ENCODE data around the gene POU1F1. TPM values are rescaled to one million over a fixed set of nuclear protein-coding genes. Genes with fewer than 3 reads are reported as not detected.

POU1F1 gene, protein sequence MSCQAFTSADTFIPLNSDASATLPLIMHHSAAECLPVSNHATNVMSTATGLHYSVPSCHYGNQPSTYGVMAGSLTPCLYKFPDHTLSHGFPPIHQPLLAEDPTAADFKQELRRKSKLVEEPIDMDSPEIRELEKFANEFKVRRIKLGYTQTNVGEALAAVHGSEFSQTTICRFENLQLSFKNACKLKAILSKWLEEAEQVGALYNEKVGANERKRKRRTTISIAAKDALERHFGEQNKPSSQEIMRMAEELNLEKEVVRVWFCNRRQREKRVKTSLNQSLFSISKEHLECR
- not detected in 2 replicates for total RNA-seq (2014; rRNA removed; shearing (Covaris generic); ENCODE audit: low replicate concordance)

DNA sequence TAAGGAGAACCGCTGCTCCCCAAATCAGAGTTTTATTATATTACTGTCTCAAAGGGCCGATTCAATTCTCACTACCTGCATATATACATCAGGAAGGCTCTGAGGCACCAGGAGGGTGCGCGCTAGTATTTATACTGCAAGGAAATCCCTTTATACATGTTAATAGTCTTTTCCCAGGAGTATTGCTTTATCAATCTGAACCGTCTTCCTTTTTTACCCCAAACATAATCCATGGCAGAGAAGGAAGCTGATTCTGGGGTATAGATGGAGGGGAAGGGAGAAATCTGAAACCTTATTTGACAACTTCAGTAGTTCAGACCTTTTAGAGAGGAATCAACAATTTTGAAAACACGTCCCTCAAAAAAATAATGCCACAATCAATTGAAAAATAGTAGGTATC is at the start of gene POU1F1:
POU1F1 (minus strand) TSS at position 101 of the 400 bp plus-strand sequence. CDS start 122 bp downstream, outside the sequence.
- Histone ChIP-seq H3K9me3 (ENCODE audit: low read length) (no peaks in the 10 kb centered on the region), H3K79me2 (ENCODE audit: low read length) (no peaks in the 10 kb centered on the region), H4K20me1 (ENCODE audit: insufficient read depth, low read depth, low read length) (no peaks in the 10 kb centered on the region), H3K4me1 (ENCODE audit: low read length) (no peaks in the 10 kb centered on the region; the same call in 1 of the 2 replicates), H2AFZ (ENCODE audit: low read length) (no peak within 1 kb of the TSS), H3K9me2 (replicated peaks; ENCODE audit: insufficient read depth, low read length) (no peaks in the 10 kb centered on the region), H3K9ac (ENCODE audit: low read length) (no peak within 1 kb of the TSS), H3K4me2 (ENCODE audit: low read depth, low read length, poor library complexity, severe bottlenecking) (no peak within 1 kb of the TSS), H3K4me3 (ENCODE audit: low read length) (no peak within 1 kb of the TSS), H3K27me3 (ENCODE audit: low read length) (no peaks in the 10 kb centered on the region), H3K36me3 (ENCODE audit: insufficient read depth, low read length) (no peaks in the 10 kb centered on the region), H3K27ac (ENCODE audit: low read length) (no peak within 1 kb of the TSS)
- no peak for DNase-seq

DNA sequence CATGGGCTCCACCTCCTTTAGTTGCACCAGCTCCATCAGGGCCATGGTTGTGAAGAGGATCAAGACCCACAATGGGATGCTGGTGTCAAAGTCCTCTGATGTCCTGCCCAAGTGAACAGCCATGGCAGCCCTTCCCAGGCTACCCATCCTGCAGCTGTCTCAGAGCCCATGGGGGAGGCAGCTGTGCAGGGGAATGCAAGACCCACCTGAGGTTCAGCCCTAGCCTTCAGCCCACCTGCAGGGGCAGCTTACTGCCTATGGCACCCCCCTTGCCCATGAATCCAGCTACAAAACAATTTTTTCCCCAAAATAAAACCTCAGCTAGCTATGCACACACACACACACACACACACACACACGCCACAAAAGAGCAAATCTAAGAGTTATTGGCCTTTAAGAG is 48.2 kb upstream of the POU1F1 start:
- Histone ChIP-seq H3K27me3 (ENCODE audit: low read length) (no peaks in the 10 kb centered on the region), H3K9me3 (ENCODE audit: low read length) (no peaks in the 10 kb centered on the region), H3K9ac (ENCODE audit: low read length) (no peak overlapping the region), H3K27ac (ENCODE audit: low read length) (no peak overlapping the region), H4K20me1 (ENCODE audit: insufficient read depth, low read depth, low read length) (no peaks in the 10 kb centered on the region), H3K4me1 (ENCODE audit: low read length) (no peaks in the 10 kb centered on the region), H3K4me2 (ENCODE audit: low read depth, low read length, poor library complexity, severe bottlenecking) (no peak overlapping the region), H2AFZ (ENCODE audit: low read length) (no peak overlapping the region), H3K4me3 (ENCODE audit: low read length) (no peak overlapping the region), H3K36me3 (ENCODE audit: insufficient read depth, low read length) (no peaks in the 10 kb centered on the region), H3K9me2 (replicated peaks; ENCODE audit: insufficient read depth, low read length) (no peaks in the 10 kb centered on the region), H3K79me2 (ENCODE audit: low read length) (no peaks in the 10 kb centered on the region)
- DNase-seq, result no peak

DNA sequence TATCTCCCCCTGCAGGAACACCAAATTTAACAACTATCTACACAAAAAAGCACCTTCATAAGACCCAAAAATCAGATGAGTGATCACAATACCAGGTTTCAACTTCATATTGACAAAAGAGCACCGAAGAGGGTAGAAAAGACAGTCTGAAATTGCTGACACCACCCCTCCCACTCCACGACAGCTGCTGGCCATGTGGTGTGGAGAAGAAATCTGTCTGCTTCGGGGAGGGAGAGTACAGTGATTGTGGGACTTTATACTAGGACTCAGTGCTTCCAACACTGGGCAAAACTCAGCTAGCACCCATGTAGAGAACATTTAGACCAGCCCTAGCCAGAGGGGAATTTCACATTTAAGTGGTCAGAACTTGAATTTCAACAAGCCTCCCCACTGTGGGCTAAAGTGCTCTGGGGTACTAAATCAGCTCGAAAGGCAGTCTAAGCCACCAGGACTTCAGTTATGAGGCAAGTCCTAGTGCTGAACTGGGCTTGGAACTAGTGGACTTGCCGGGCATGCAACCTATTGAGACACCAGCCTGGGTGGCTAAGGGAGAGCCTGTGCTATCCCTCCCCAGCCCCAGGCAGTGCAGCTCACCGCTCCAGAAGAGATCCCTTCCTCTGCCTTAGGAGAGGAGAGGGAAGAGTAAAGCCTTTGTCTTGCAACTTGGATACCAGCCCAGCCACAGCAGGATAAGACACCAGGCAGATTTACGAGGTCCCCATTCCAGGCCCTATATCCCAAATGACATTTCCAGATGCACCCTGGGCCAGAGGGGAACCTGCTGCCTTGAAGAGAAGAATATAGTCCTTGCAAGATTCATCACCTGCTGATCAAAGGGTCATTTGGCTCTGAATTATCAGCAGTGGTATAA is 44.6 kb upstream of the POU1F1 start:
- Histone ChIP-seq H2AFZ (ENCODE audit: low read length) (no peak overlapping the region), H4K20me1 (ENCODE audit: insufficient read depth, low read depth, low read length) (no peaks in the 10 kb centered on the region), H3K4me3 (ENCODE audit: low read length) (no peak overlapping the region), H3K36me3 (ENCODE audit: insufficient read depth, low read length) (no peaks in the 10 kb centered on the region), H3K9me3 (ENCODE audit: low read length) (no peaks in the 10 kb centered on the region), H3K27me3 (ENCODE audit: low read length) (no peaks in the 10 kb centered on the region), H3K9me2 (replicated peaks; ENCODE audit: insufficient read depth, low read length) (no peaks in the 10 kb centered on the region), H3K79me2 (ENCODE audit: low read length) (no peaks in the 10 kb centered on the region), H3K4me1 (ENCODE audit: low read length) (no peaks in the 10 kb centered on the region), H3K9ac (ENCODE audit: low read length) (no peak overlapping the region), H3K4me2 (ENCODE audit: low read depth, low read length, poor library complexity, severe bottlenecking) (no peak overlapping the region), H3K27ac (ENCODE audit: low read length) (no peak overlapping the region)
- no peak for DNase-seq

DNA sequence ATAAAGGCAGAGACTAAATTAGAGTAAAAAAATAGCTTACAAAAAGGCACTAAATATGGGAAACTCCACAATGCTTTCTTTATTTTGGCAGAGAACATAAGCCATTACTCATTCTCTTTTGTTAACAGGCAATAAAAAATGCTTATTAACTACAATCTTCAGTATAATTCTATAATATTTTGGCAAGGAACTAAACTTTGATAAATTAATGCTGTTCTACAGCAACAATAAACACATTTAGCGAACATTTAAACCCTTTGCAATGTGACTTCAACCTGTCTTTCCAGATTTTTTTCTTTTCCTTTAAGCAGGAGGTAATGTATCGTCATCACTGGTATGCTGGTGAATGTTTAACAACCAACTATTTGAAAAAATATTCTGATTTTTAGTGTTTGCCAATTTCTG is 42.2 kb upstream of the POU1F1 start:
- no peaks in the 10 kb centered on the region for H3K9me2 ChIP-seq (replicated peaks; ENCODE audit: insufficient read depth, low read length)
- H2AFZ ChIP-seq (ENCODE audit: low read length), result no peak overlapping the region
- H3K9me3 ChIP-seq (ENCODE audit: low read length), result no peaks in the 10 kb centered on the region
- H3K4me2 ChIP-seq (ENCODE audit: low read depth, low read length, poor library complexity, severe bottlenecking), result no peak overlapping the region
- H3K4me1 ChIP-seq (ENCODE audit: low read length), result no peaks in the 10 kb centered on the region
- no peak overlapping the region for H3K4me3 ChIP-seq (ENCODE audit: low read length)
- no peaks in the 10 kb centered on the region for H3K36me3 ChIP-seq (ENCODE audit: insufficient read depth, low read length)
- no peaks in the 10 kb centered on the region for H4K20me1 ChIP-seq (ENCODE audit: insufficient read depth, low read depth, low read length)
- no peak overlapping the region for H3K27ac ChIP-seq (ENCODE audit: low read length)
- no peak overlapping the region for H3K9ac ChIP-seq (ENCODE audit: low read length)
- H3K27me3 ChIP-seq (ENCODE audit: low read length), result no peaks in the 10 kb centered on the region
- H3K79me2 ChIP-seq (ENCODE audit: low read length), result no peaks in the 10 kb centered on the region
- no peak for DNase-seq

DNA sequence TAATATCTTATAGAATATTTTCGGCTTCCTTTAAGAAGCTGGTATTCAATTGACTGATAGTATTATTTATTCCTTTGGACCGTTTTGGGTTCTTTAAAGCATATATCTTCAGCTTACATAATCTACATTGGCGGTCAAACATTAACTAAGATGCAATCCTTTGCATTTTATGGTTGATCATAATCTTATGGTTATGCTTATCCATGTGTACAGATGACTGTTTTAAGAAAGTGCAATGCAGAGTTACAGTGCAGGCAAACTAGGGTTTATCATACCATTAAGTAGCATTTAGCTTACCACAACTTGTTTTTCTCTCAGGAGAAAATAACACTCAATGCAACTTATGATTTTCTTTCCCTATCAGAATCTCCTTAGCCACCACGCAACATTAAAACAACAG is 41.4 kb upstream of the POU1F1 start:
- DNase-seq, result no peak
- Histone ChIP-seq H3K27me3 (ENCODE audit: low read length) (no peaks in the 10 kb centered on the region), H3K4me3 (ENCODE audit: low read length) (no peak overlapping the region), H2AFZ (ENCODE audit: low read length) (no peak overlapping the region), H3K36me3 (ENCODE audit: insufficient read depth, low read length) (no peaks in the 10 kb centered on the region), H3K27ac (ENCODE audit: low read length) (no peak overlapping the region), H3K79me2 (ENCODE audit: low read length) (no peaks in the 10 kb centered on the region), H3K4me2 (ENCODE audit: low read depth, low read length, poor library complexity, severe bottlenecking) (no peak overlapping the region), H3K9me2 (replicated peaks; ENCODE audit: insufficient read depth, low read length) (no peaks in the 10 kb centered on the region), H3K9ac (ENCODE audit: low read length) (no peak overlapping the region), H3K9me3 (ENCODE audit: low read length) (no peaks in the 10 kb centered on the region), H4K20me1 (ENCODE audit: insufficient read depth, low read depth, low read length) (no peaks in the 10 kb centered on the region), H3K4me1 (ENCODE audit: low read length) (no peaks in the 10 kb centered on the region)

DNA sequence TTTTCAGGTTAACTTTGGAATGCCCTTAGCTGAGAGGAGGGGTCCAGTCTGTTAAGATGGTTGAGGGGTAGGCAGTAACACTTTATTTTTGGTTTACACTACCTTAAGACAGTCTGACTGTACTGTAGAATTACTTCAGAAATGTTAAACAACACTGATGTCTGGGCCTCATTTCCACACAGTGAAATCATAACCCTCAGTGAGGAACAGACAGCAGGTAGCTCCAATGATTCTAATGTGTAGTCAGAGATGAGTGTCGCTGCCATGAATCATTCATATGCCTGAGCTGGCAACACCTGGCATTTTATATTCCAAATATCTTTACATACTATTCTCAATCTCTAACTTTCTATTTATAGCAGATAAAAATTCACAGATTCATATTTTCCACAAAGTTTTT is 37.3 kb upstream of the POU1F1 start:
- no peaks in the 10 kb centered on the region for H4K20me1 ChIP-seq (ENCODE audit: insufficient read depth, low read depth, low read length)
- no peaks in the 10 kb centered on the region for H3K9me2 ChIP-seq (replicated peaks; ENCODE audit: insufficient read depth, low read length)
- no peaks in the 10 kb centered on the region for H3K36me3 ChIP-seq (ENCODE audit: insufficient read depth, low read length)
- H3K27ac ChIP-seq (ENCODE audit: low read length), result no peak overlapping the region
- no peak for DNase-seq
- H3K9me3 ChIP-seq (ENCODE audit: low read length), result no peaks in the 10 kb centered on the region
- no peak overlapping the region for H3K4me3 ChIP-seq (ENCODE audit: low read length)
- H3K4me1 ChIP-seq (ENCODE audit: low read length), result no peaks in the 10 kb centered on the region
- no peaks in the 10 kb centered on the region for H3K27me3 ChIP-seq (ENCODE audit: low read length)
- no peak overlapping the region for H2AFZ ChIP-seq (ENCODE audit: low read length)
- no peak overlapping the region for H3K9ac ChIP-seq (ENCODE audit: low read length)
- H3K4me2 ChIP-seq (ENCODE audit: low read depth, low read length, poor library complexity, severe bottlenecking), result no peak overlapping the region
- no peaks in the 10 kb centered on the region for H3K79me2 ChIP-seq (ENCODE audit: low read length)

DNA sequence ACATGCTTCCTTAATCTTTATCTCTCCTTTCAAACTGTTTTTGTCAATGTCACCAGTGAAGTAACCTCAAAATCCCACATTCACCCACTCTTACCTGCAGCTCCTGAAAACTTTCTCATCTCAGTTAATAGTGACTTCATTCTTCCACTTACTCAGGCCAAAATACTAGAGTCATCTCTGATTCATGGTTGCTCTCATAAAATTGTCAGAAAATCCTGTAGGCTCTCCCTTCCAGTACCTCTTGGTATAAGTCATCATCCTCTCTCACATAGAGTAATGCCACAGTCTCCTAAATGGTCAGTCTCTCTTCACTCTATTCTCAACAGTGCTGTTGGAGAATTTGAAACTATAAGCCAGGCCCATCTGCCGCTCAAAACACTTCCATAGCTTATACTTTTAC is 34.9 kb upstream of the POU1F1 start:
- no peak for DNase-seq
- Histone ChIP-seq H3K4me2 (ENCODE audit: low read depth, low read length, poor library complexity, severe bottlenecking) (no peak overlapping the region), H3K79me2 (ENCODE audit: low read length) (no peaks in the 10 kb centered on the region), H3K36me3 (ENCODE audit: insufficient read depth, low read length) (no peaks in the 10 kb centered on the region), H4K20me1 (ENCODE audit: insufficient read depth, low read depth, low read length) (no peaks in the 10 kb centered on the region), H3K4me1 (ENCODE audit: low read length) (no peaks in the 10 kb centered on the region), H3K4me3 (ENCODE audit: low read length) (no peak overlapping the region), H3K27me3 (ENCODE audit: low read length) (no peaks in the 10 kb centered on the region), H3K9me3 (ENCODE audit: low read length) (no peaks in the 10 kb centered on the region), H3K27ac (ENCODE audit: low read length) (no peak overlapping the region), H3K9me2 (replicated peaks; ENCODE audit: insufficient read depth, low read length) (no peaks in the 10 kb centered on the region), H3K9ac (ENCODE audit: low read length) (no peak overlapping the region), H2AFZ (ENCODE audit: low read length) (no peak overlapping the region)

DNA sequence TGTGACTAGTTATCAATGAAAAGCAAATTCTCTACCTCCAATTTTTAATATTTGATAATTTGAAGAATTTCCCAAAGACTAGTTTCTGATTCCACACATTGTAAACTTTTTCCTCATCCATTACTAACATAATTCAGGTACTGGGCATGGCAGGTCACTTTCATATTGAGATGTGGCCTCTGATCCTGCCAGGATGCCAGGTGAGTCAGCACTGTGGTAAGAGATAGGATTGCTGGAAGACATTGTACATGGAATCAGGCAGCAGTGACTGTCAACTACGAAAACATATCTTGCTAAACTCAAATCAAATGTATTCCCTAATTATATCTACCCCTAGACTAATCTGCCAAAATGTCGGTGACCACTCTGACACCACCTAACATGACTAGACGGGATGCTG is 33.2 kb upstream of the POU1F1 start:
- Histone ChIP-seq H3K4me3 (ENCODE audit: low read length) (no peak overlapping the region), H3K27ac (ENCODE audit: low read length) (no peak overlapping the region), H3K27me3 (ENCODE audit: low read length) (no peaks in the 10 kb centered on the region), H3K9me3 (ENCODE audit: low read length) (no peaks in the 10 kb centered on the region), H3K4me1 (ENCODE audit: low read length) (no peaks in the 10 kb centered on the region), H3K9ac (ENCODE audit: low read length) (no peak overlapping the region), H2AFZ (ENCODE audit: low read length) (no peak overlapping the region), H3K9me2 (replicated peaks; ENCODE audit: insufficient read depth, low read length) (no peaks in the 10 kb centered on the region), H3K36me3 (ENCODE audit: insufficient read depth, low read length) (no peaks in the 10 kb centered on the region), H3K79me2 (ENCODE audit: low read length) (no peaks in the 10 kb centered on the region), H4K20me1 (ENCODE audit: insufficient read depth, low read depth, low read length) (no peaks in the 10 kb centered on the region), H3K4me2 (ENCODE audit: low read depth, low read length, poor library complexity, severe bottlenecking) (no peak overlapping the region)
- no peak for DNase-seq
